GM18907 (cell line): ENCODE data around the gene LRRC61.

Source experiments
- ATAC-seq: cut with Tn5 transposase; IDR thresholded peaks from one replicate; pipeline ENCODE4 v1.9.1; 2021; ENCODE audit warnings: mild to moderate bottlenecking, moderate library complexity; ENCODE audit not compliant: unreplicated experiment

The LRRC61 gene

DNA sequence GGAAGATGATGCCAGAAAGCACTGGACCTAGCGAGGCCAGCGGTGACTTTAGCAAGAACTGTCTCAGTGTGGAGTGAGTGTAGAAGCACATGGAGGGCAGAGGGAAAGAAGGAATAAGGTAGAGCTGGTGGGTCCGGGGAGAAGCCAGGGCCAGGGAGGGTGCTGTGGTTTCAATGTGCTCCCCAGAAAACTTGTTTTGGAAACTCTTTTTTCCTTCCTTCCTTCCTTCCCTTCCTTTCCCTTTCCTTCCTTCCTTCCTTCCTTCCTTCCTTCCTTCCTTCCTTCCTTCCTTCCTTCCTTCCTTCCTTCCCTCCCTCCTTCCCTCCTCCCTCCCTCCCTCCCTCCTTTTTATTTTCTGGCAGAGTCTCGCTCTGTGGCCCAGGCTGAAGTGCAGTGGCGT lies 23.8 kb downstream of the LRRC61 start:
- ATAC-seq: no peak

DNA sequence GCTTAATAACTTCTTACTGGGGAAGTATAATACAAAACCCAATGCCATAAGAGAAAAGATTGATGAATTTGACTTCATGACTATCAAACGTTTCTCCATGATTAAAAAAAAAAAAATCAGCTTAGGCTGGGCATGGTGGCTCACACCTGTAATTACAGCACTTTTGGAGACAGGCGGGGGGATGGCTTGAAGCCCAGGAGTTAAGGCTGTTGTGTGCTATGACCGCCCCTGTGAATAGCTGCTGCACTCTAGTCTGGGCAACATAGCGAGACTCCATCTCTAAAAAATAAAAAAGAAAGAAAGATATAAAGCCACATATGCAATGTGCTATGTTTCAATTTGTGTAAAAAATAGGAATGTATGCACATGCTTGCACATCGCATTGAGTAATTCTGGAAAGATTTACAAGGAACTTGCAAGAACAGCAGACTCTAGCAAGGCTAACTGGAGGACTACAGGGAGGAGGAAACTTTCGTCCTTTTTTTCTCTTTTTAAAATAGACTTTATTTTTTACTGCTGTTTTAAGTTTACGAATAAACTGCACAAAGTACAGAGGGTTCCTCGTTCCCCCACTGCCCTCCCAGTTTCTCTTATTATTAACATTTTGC lies 28.5 kb downstream of the LRRC61 start:
- no peak for ATAC-seq

DNA sequence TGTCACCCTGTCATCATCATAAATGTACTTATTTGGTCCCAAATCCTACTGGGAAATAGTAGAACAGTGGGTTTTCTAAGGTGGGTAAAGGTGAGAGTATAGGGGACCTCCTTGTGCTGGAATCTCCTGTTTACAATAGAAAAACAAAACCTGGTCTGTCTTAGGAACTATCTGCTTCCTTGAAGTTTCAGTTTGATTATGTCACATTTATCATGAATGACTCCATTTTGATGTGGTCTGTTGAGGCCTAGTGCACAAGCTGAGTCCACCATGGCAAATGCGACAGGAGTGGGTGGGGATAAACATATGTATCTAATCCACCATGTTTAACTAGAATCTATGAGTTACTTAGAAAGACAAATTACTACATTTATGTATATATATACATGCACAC lies 32.5 kb downstream of the LRRC61 start:
- ATAC-seq: no peak

DNA sequence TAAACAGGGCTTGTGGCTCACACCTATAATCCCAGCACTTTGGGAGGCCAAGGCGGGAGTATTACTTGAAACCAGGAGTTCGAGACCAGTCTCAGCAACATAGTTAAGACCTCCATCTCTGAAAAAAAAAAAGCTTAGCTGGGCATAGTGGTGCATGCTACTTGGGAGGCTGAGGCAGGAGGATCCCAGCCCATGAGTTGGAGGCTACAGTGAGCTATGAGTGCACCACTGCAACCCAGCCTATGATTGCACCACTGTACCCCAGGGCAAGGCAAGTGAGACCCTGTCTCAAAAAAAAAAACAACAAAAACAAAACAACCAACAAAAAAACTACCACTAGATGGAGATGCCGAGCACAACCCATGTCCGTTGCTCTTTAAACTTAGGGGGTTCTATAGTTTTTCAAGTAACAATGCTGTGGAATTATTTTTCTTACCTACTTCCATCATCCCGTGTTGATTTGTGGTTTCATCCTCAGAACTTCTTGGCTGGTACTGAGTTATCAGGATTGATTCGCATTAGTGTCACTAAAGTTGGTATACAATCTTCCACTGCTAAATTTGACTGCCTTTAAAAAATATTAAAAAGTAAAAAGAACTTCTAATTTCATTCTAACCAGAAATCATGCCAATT lies 33.2 kb downstream of the LRRC61 start:
- no peak for ATAC-seq

DNA sequence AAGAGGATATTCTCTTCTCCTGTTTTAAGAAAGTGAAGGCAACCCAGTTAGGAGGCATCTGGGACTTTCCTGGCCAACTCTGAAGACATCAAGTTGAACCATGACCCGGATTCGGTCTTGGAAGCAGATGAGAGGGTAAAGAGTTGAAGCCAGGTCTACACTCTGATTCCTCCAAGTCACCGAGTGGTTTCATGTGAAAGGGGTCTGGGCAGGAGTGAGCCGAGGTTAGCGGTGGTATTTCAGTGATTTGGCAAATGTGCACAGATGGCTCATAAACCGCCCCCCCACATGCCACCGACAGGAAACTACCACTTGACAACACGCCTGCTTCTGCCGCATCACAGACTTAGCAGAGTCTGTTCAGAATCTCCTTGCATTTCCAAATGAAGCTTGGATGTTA lies 34.1 kb downstream of the LRRC61 start:
- ATAC-seq: peak; percentile 69

DNA sequence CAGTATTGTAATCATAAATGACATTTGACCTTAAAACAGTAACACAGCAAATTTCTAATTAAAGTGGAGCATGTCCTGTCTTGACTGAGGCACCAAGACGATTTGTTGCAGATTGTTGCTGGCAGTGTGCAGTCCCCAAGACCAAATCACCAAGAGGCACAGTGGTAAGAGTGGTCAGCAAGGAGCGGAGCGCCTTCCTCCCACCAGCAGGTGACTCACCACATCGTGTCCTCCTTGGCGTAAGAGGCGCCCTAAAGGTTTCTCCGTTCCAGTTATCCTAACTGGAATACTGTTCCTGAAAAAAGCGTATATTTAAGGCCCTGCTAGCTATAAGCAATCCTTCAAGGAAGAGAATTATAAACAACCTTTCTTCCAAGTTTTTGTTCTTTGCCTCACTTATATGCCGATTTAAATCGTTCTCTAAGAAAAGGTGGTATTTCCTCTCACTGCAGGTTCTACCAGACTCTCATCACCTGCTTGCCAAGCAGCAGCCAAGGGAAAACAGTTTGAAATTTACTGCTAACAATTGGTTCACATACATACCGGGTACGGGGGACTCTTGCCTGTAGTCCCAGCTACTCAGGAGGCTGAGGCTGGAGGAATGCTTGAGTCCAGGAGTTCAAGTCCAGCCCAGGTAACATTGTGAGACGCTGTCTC lies 34.7 kb downstream of the LRRC61 start:
- peak; percentile 29 for ATAC-seq

DNA sequence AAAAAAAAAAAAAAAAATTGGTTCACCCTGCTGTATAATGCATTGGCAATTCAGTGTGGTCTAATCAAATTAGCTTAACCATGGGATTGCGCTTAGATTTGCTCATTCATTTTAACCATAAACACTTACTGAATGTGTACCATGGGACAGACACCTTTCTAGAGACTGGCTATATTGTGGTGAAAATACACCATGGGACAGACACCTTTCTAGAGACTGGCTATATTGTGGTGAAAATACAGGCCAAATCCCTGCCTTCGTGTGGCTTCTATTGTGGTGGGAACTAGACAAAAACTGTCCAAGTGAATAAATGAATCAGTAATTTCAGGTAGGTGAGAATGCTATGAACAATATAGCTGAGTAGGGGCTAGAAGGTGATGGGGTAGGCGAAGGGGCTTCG lies 35.3 kb downstream of the LRRC61 start:
- ATAC-seq: no peak

DNA sequence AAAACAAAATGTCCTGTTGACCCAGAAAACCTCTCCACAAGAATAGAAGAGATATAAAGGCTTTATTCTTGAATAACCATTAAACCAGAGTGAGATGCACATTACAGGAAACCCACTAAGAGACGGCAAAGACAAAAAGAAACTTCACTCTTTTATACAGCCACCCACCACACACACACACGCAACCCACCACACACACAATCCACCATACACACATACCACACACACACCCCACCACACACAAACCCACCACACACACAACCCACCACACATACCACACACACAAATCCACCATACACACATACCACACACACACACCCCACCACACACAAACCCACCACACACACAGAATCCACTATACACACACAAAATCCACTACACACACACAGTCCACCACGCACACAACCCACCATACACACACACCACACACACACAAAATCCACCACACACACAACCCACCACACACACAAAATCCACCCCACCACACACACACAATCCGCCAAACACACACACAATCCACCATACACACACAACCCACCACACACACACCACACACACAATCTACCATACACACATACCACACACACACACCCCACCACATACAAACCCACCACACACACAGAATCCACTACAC lies 36.0 kb downstream of the LRRC61 start:
- no peak for ATAC-seq

DNA sequence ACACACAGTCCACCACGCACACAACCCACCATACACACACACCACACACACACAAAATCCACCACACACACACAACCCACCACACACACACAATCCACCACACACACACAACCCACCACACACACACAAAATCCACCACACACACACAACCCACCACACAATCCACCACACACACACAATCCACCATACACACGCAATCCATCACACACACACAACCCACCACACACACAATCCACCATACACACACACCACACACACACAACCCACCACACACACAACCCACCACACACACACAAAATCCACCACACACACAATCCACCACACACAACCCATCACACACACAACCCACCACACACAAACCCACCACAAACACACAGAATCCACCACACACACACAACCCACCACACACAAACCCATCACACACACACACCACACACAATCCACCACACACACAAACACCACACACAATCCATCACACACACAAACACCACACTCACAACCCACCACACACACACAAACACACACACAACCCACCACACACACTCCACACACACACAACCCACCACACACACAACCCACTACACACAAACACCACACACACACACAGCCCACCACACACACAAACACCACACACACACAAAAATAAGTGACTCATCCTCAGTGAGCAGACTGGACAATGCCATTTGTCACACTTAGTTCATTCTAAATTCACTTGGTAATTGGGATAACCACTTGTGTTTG lies 36.6 kb downstream of the LRRC61 start:
- ATAC-seq: no peak

DNA sequence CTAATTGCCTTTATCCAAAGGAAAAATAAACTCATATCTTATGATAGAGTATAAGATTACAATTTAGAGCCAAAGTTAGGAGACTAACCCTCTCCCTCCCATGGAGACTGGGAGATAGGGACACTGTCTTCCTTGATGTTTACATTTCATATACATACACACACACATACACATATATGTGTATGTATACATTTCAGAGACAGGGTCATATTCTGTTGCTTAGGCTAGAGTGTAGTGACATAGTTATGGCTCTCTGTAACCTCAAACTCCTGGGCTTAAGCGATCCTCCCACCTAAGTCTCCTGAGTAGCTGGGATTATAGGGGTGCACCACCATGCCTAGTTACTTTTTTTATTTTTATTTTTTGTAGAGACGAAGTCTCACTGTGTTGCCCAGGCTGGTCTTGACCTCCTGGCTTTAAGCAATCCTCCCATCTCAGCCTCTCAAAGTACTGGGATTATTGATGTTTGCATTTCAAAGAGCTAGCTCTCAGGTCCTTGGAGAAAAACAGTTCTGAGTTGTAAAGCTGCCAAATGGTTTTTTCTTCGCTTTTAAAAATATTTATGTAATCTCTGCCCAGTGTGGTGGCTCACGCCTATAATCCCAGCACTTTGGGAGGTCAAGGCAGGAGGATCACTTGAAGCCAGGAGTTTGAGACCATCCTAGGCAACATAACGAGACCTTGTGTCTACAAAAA lies 37.4 kb downstream of the LRRC61 start:
- no peak for ATAC-seq

DNA sequence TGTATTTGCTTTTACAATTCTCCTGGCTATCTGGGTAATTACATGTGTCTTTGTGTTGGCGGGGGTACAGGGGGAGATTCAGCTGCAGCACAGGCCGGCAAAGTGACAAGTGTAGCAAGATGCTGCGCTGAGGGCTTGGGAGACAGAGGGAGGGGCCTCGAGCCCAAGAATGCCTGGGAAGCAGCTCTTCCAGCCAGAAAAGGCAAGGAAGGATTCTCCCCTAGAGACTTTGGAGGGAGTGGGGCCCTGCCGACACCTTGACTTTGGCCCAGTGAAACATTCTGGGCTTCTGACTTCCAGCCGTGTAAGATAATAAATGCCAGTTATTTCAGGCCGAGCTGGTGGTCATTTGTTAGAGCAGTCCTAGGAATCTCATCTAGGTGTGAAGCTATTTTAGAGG lies 38.2 kb downstream of the LRRC61 start:
- ATAC-seq: no peak

DNA sequence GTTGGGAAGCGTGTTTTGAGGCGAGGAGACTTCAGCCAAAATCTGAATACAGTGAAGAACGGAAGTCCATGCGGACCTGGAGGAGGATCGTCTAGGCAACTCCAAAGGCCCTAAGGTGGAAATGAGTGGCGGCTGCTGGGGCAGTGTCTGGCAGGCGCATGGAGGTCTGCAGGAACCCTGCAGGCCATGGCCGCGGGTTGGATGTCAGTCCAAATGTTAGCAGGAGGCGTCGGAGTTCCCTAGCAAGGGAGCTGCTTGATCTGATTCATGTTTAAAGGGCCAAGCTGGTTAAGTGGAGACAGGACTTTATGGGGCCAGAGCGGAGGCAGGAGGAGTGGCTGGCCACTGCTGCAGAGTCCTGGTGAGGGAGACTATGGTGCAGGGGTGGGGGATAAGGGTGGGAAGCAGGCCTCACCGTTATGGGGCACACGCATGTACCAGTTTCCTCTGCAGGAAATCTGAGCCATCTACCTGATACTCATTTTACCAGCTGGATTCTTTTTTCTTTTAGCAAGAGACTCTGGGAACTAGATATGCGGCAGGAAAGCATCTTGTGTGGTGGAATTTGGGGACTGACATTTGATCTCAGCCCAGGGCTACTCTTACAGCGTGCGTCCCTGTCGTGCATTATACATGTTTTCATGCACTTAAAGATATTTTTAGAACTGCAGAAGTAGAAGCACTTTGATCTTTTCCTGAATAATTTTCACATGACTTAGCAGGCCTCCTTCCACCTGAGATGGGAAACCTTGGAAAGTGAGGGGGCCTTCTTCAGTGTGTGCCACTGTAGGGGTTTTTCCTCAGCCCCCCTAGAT lies 38.9 kb downstream of the LRRC61 start:
- no peak for ATAC-seq

DNA sequence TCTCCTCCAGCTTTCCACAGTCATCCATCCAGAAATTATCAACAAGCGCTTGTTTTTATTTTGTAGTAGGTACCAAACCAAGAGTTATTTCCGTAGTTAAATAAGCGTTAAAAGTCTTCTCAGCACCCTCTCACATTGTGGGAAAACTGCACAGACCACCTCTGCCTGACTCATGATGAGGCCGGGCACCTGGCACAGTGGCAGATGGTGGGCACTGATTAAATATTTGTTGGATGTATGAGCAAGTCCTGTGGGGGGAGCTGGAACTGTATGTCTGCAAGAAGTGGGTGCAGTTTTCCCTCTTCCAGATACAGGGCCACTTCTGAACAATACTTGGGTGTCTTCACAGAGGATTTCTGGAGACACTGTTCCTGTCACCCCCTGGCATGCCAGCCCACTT lies 40.2 kb downstream of the LRRC61 start:
- no peak for ATAC-seq

DNA sequence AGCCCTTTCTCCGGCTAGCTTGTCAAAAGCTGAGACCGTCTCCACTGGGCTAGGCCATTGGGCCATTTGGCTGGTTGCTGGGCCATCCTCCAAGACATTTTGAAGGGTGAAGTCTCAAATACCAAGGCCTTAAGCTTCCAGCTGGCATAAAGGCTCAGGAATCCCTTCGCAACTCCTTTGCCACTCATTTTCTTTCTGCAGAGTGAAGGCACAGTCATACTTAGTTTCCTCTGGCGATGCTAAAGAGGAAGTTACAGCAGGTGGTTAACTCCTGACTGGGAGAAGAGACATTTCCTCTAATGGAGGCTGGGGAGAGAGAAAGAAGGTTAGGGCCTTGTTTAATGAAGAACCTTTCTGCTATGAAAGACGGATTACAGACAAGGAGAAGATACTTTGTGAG lies 40.7 kb downstream of the LRRC61 start:
- no peak for ATAC-seq

DNA sequence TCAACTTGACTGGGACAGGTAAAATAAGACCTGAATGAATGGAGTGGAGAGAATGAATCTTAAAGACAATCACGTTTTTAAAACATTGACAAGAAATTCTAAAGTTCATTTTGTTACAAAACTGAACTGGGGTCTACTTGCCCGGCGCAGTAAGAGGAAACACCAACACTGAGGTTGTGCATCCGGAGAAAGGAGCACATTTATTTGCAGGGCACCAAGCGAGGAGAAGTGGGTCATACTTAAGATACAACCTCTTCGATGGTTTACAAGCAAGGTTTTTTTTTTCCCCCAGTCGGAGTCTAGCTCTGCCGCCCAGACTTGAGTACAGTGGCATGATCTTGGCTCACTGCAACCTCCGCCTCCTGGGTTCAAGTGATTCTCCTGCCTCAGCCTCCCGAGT lies 42.0 kb downstream of the LRRC61 start:
- no peak for ATAC-seq

DNA sequence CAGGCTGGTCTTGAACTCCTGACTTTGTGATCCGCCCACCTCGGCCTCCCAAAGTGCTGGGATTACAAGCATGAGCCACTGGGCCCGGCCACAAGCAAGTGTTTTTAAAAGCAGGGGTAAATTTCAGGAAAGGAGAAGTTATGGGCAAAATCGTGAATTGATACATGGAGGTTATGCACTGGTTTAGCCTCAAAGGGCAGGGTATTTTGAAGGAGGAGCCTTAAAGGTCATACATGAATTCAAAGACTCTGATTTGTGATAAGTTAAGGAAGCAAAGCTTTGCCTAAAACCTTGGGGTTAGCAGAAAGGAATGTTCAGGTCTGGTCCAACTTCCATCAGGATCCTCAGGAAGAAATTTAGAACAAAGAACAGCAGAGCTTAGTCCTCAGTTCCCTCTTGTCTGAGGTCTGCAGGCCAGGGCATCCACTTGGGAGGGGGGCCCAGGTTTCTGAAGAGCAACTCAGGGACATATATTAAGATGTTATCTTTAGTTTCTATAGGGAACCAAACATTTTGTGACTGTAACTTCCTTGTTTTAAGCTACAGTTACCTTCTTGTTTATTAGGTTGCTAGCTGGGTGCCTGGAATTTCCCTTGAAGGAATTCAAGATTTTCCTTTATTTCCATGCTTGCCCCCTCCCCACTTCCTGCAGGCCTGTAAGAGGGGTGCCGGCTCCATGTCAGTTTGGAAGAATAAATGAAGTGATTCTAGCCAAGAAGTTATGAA lies 42.7 kb downstream of the LRRC61 start:
- no peak for ATAC-seq

DNA sequence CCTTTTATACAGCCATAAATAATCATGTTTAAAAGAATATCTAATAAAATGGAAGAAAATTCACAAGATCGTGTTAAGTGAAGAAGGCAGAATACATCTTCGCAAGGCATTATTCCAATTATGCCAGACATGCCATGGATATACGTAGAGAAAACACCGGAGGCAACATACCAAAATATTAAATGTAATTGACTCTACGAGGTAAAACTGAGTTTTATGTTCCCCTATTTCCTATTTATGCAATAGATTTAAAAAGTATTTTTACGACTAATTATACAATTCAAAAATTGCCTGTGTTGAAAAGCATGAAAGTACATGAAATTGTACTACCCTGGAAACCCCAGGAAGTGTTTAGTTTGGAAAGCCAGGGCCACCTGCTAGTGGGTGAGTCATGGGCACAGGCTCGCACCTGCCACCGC lies 44.5 kb downstream of the LRRC61 start:
- no peak for ATAC-seq

DNA sequence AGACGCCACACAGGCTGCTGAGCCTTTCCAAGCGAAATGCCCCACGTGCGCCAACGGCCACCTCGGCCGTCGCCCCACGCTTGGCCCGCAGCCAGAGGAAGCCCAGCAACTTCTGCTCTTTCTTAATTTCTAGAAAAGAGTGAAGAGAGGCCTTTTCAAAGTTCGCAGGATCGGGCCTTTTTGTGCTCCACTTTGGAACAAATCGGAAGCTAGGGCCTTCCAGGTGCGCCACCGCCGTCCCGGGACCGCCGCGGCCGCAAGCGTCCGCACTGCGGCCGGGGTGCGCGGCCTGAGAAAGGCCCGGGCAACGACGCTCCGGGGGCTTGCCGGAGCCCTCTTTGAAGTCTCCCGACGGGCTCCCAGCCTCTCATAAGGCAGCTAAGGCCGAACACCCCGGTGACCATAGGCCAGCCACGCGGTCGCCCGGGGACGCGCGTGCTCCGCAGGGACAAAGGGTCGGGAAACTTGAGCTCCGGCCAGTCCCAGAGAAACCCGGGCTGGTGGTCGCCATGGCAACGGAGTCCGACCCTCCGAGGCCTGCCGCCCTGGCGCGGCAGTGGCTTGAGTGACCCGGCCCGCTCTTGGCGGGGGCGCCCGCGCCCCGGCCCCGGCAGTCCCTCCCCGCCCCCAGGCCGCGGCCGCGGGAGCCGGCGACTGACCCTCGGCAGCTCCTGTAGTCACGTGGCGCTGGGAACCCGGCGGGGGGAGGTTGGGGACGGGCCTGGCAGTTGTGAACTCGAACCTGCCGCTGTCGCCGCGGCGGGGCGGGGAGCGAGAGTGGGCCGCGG lies 45.1 kb downstream of the LRRC61 start, which contains the start of gene REPIN1:
REPIN1 (plus strand) TSS at position 727 of the 788 bp plus-strand sequence. CDS start 890 bp downstream, outside the sequence.
- ATAC-seq: peak; percentile 47
